PFSK-1 (cell line): ENCODE measurements around the gene CBFB.

Experiments
- TAF1 ChIP-seq: IDR thresholded peaks from 2 replicates; pipeline ENCODE4 v1.6.1; 2012; ENCODE audit warnings: low read length, control low read depth, borderline replicate concordance; ENCODE audit not compliant: insufficient read depth
- TF ChIP-seq, protein P1 (sequence below), 2 experiments: IDR thresholded peaks; 2 replicates each; pipeline versions ENCODE4 v1.6.1 to v1.8.0; 2011 to 2012; ENCODE audit warnings: low read depth in 2 of 2, low read length in 2 of 2, control low read depth in 1 of 2, inconsistent platforms in 1 of 2, mild to moderate bottlenecking in 1 of 2, moderate library complexity in 1 of 2; ENCODE audit not compliant: insufficient read depth in 1 of 2

DNA sequence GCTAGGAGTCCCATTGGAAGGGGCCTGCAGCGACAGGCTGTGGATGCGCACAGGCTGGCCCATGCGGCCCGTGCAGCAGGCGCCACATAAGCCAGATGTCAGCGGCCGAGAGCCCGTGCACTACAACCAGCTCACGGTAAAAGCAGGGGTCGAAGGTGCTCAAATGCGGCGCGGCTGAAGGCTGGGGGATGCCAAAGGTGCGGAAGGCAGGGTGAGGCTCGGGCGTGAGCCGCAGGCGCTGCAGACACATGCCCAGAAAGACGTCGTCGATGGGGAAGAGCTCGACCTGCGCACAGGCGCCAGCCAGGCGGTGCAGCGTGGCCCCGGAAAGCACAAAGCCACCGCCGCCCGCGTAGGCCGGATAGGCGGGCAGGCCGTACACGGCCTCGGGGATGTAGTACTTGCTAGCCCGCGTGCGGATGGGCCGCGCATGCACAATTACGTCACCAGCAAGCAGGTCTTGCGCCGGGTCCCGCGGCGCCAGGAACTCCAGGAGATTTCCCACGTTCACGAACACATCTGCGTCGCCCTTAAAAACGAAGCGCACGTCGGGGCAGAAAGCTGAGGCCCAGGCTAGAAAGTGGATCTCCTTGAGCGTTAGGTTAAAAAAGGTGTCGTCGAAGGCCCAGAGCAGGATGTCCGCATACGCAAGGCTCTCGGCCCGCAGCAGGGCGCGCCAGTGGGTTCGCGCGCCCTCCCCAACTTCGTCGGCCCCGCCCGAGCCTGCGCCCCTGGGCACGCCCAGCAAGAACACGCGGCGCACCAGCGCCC lies 120.5 kb downstream of the CBFB start:
- no peak for TF ChIP-seq TAF1
- TF ChIP-seq, protein P1, sequence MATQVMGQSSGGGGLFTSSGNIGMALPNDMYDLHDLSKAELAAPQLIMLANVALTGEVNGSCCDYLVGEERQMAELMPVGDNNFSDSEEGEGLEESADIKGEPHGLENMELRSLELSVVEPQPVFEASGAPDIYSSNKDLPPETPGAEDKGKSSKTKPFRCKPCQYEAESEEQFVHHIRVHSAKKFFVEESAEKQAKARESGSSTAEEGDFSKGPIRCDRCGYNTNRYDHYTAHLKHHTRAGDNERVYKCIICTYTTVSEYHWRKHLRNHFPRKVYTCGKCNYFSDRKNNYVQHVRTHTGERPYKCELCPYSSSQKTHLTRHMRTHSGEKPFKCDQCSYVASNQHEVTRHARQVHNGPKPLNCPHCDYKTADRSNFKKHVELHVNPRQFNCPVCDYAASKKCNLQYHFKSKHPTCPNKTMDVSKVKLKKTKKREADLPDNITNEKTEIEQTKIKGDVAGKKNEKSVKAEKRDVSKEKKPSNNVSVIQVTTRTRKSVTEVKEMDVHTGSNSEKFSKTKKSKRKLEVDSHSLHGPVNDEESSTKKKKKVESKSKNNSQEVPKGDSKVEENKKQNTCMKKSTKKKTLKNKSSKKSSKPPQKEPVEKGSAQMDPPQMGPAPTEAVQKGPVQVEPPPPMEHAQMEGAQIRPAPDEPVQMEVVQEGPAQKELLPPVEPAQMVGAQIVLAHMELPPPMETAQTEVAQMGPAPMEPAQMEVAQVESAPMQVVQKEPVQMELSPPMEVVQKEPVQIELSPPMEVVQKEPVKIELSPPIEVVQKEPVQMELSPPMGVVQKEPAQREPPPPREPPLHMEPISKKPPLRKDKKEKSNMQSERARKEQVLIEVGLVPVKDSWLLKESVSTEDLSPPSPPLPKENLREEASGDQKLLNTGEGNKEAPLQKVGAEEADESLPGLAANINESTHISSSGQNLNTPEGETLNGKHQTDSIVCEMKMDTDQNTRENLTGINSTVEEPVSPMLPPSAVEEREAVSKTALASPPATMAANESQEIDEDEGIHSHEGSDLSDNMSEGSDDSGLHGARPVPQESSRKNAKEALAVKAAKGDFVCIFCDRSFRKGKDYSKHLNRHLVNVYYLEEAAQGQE (IDR thresholded peaks at IDR 0.05; ENCODE audit: insufficient read depth in 1 of 2, low read depth in 2 of 2, low read length in 2 of 2) = no peak
